Osteocyte (in vitro differentiated cells): ENCODE measurements around the gene NFIB. TPM values are rescaled to one million over a fixed set of nuclear protein-coding genes. Genes with fewer than 3 reads are reported as not detected.

Experiments used
- DNase-seq: peaks from one replicate; pipeline ENCODE4 v3.0.0; 2021; ENCODE audit warnings: mixed read lengths; ENCODE audit not compliant: unreplicated experiment; ENCODE audit errors: extremely low spot score
- H3K27ac Mint-ChIP-seq: one replicate; pipeline ENCODE4 v1.8.0; 2021; ENCODE audit warnings: mild to moderate bottlenecking, mixed read lengths; ENCODE audit not compliant: unreplicated experiment
- H3K27me3 Mint-ChIP-seq: one replicate; pipeline ENCODE4 v1.8.0; 2021; ENCODE audit warnings: mixed read lengths; ENCODE audit not compliant: unreplicated experiment
- H3K36me3 Mint-ChIP-seq: one replicate; pipeline ENCODE4 v1.8.0; 2021; ENCODE audit warnings: mixed read lengths; ENCODE audit not compliant: unreplicated experiment
- H3K4me1 Mint-ChIP-seq: one replicate; pipeline ENCODE4 v1.8.0; 2021; ENCODE audit warnings: mixed read lengths; ENCODE audit not compliant: unreplicated experiment
- H3K4me3 Mint-ChIP-seq: one replicate; pipeline ENCODE4 v1.8.0; 2021; ENCODE audit warnings: mild to moderate bottlenecking, moderate library complexity, mixed read lengths; ENCODE audit not compliant: unreplicated experiment
- H3K9me3 Mint-ChIP-seq: one replicate; pipeline ENCODE4 v1.8.0; 2021; ENCODE audit warnings: mixed read lengths; ENCODE audit not compliant: unreplicated experiment
- CTCF ChIP-seq: fragments of 200-600 bp; sonication (generic); IDR thresholded peaks from 2 replicates; pipeline ENCODE4 v1.5.0; 2021; ENCODE audit warnings: antibody characterized with exemption, mild to moderate bottlenecking, moderate library complexity
- total RNA-seq: library from RNA; stranded (reverse); gene quantifications from 2 replicates; pipeline ENCODE4 v1.2.1, GENCODE V29; 2021

NFIB gene
- total RNA-seq, 1 donor from 2014 or later = 36.1 TPM

- Mint-ChIP-seq H3K4me1 (no peaks in the 10 kb centered on the region), H3K9me3 (no peaks in the 10 kb centered on the region), H3K4me3 (no peak overlapping the region), H3K27me3 (no peaks in the 10 kb centered on the region), H3K36me3 (peaks cover 26% of the 10 kb centered on the region), H3K27ac (no peak overlapping the region)
- no peak for TF ChIP-seq CTCF
- DNase-seq = no peak
Measured at GRCh38 chr9:14303521-14303920, 10.4 kb downstream of the NFIB start.

GRCh38 chr9:14303100-14303499 is 10.8 kb downstream of the NFIB start:
- no peak overlapping the region for H3K27ac Mint-ChIP-seq
- no peak for DNase-seq
- no peak overlapping the region for H3K4me3 Mint-ChIP-seq
- H3K27me3 Mint-ChIP-seq = no peaks in the 10 kb centered on the region
- H3K36me3 Mint-ChIP-seq = peaks cover 26% of the 10 kb centered on the region
- no peaks in the 10 kb centered on the region for H3K4me1 Mint-ChIP-seq
- no peak for TF ChIP-seq CTCF
- no peaks in the 10 kb centered on the region for H3K9me3 Mint-ChIP-seq

- H3K4me3 Mint-ChIP-seq = no peak overlapping the region
- H3K36me3 Mint-ChIP-seq = peaks cover 24% of the 10 kb centered on the region
- DNase-seq = no peak
- H3K27ac Mint-ChIP-seq = no peak overlapping the region
- H3K4me1 Mint-ChIP-seq = no peaks in the 10 kb centered on the region
- no peaks in the 10 kb centered on the region for H3K9me3 Mint-ChIP-seq
- H3K27me3 Mint-ChIP-seq = no peaks in the 10 kb centered on the region
- no peak for TF ChIP-seq CTCF
Measured at GRCh38 chr9:14302405-14302804, 11.5 kb downstream of the NFIB start.

GRCh38 chr9:14301583-14302021 is 12.3 kb downstream of the NFIB start:
- TF ChIP-seq CTCF = no peak
- no peak for DNase-seq
- Mint-ChIP-seq H3K27me3 (no peaks in the 10 kb centered on the region), H3K27ac (no peak overlapping the region), H3K4me3 (no peak overlapping the region), H3K9me3 (no peaks in the 10 kb centered on the region), H3K4me1 (no peaks in the 10 kb centered on the region), H3K36me3 (peaks cover 17% of the 10 kb centered on the region)

GRCh38 chr9:14301006-14301405 is 12.9 kb downstream of the NFIB start:
- no peaks in the 10 kb centered on the region for H3K27me3 Mint-ChIP-seq
- DNase-seq = no peak
- H3K4me3 Mint-ChIP-seq = no peak overlapping the region
- no peak overlapping the region for H3K27ac Mint-ChIP-seq
- TF ChIP-seq CTCF = no peak
- H3K4me1 Mint-ChIP-seq = no peaks in the 10 kb centered on the region
- no peaks in the 10 kb centered on the region for H3K9me3 Mint-ChIP-seq
- peaks cover 17% of the 10 kb centered on the region for H3K36me3 Mint-ChIP-seq
